ENCODE data around the gene MAOA.

The MAOA gene

GRCh38 chrX:43707812-43708548 is 51.9 kb downstream of the MAOA start:
- no peaks in the 10 kb centered on the region for H3K9me3 ChIP-seq (ENCODE audit: low read length)
- no peak overlapping the region for H3K4me2 ChIP-seq (ENCODE audit: low read length)
- no peaks in the 10 kb centered on the region for H3K79me2 ChIP-seq (ENCODE audit: insufficient read depth, low read length)
- TF ChIP-seq EZH2 (IDR thresholded peaks at IDR 0.05; ENCODE audit: borderline replicate concordance, low read length) = no peak
- TF ChIP-seq CTCF (IDR thresholded peaks at IDR 0.05; ENCODE audit: low read length) = no peak
- no peak overlapping the region for H3K27ac ChIP-seq (ENCODE audit: low read depth, low read length, poor library complexity, severe bottlenecking)
- no peaks in the 10 kb centered on the region for H3K27me3 ChIP-seq (ENCODE audit: insufficient read depth, low read length)
- H4K20me1 ChIP-seq (ENCODE audit: insufficient read depth, low read length) = no peaks in the 10 kb centered on the region
- no peaks in the 10 kb centered on the region for H3K9me2 ChIP-seq (ENCODE audit: low read depth, low read length)
- no peaks in the 10 kb centered on the region for H3K4me1 ChIP-seq (ENCODE audit: insufficient read depth, low read length, severe bottlenecking)
- no peak overlapping the region for H3K9ac ChIP-seq (ENCODE audit: low read length)
- H3K4me3 ChIP-seq (ENCODE audit: low read depth, low read length, poor library complexity, severe bottlenecking) = no peak overlapping the region
- H3F3A ChIP-seq (ENCODE audit: insufficient read depth, low read length) = no peaks in the 10 kb centered on the region
- H3K36me3 ChIP-seq (ENCODE audit: insufficient read depth, low read length) = no peaks in the 10 kb centered on the region
- no peak overlapping the region for H2AFZ ChIP-seq (ENCODE audit: low read length)

- Histone ChIP-seq H3K9me2 (ENCODE audit: low read depth, low read length) (no peaks in the 10 kb centered on the region), H3K36me3 (ENCODE audit: insufficient read depth, low read length) (no peaks in the 10 kb centered on the region), H3K9me3 (ENCODE audit: low read length) (no peaks in the 10 kb centered on the region), H4K20me1 (ENCODE audit: insufficient read depth, low read length) (no peaks in the 10 kb centered on the region), H3F3A (ENCODE audit: insufficient read depth, low read length) (no peaks in the 10 kb centered on the region), H2AFZ (ENCODE audit: low read length) (no peak overlapping the region), H3K4me1 (ENCODE audit: insufficient read depth, low read length, severe bottlenecking) (no peaks in the 10 kb centered on the region), H3K27me3 (ENCODE audit: insufficient read depth, low read length) (no peaks in the 10 kb centered on the region), H3K79me2 (ENCODE audit: insufficient read depth, low read length) (no peaks in the 10 kb centered on the region), H3K9ac (ENCODE audit: low read length) (no peak overlapping the region), H3K27ac (ENCODE audit: low read depth, low read length, poor library complexity, severe bottlenecking) (no peak overlapping the region), H3K4me2 (ENCODE audit: low read length) (no peak overlapping the region), H3K4me3 (ENCODE audit: low read depth, low read length, poor library complexity, severe bottlenecking) (no peak overlapping the region)
- TF ChIP-seq CTCF (IDR thresholded peaks at IDR 0.05; ENCODE audit: low read length) (no peak), EZH2 (IDR thresholded peaks at IDR 0.05; ENCODE audit: borderline replicate concordance, low read length) (no peak)
These were observed 60.0 kb downstream of the MAOA start for GRCh38 chrX:43716144-43716543.

GRCh38 chrX:43716696-43717095 is 60.6 kb downstream of the MAOA start:
- no peak overlapping the region for H3K27ac ChIP-seq (ENCODE audit: low read depth, low read length, poor library complexity, severe bottlenecking)

More at GRCh38 chrX:43716696-43717095, 60.6 kb downstream of the MAOA start:
- Histone ChIP-seq H3K9me3 (ENCODE audit: low read length) (no peaks in the 10 kb centered on the region), H3K4me3 (ENCODE audit: low read depth, low read length, poor library complexity, severe bottlenecking) (no peak overlapping the region), H3K9ac (ENCODE audit: low read length) (no peak overlapping the region), H3K9me2 (ENCODE audit: low read depth, low read length) (no peaks in the 10 kb centered on the region), H2AFZ (ENCODE audit: low read length) (no peak overlapping the region), H3K79me2 (ENCODE audit: insufficient read depth, low read length) (no peaks in the 10 kb centered on the region), H4K20me1 (ENCODE audit: insufficient read depth, low read length) (no peaks in the 10 kb centered on the region), H3K4me2 (ENCODE audit: low read length) (no peak overlapping the region), H3K27me3 (ENCODE audit: insufficient read depth, low read length) (no peaks in the 10 kb centered on the region), H3F3A (ENCODE audit: insufficient read depth, low read length) (no peaks in the 10 kb centered on the region), H3K36me3 (ENCODE audit: insufficient read depth, low read length) (no peaks in the 10 kb centered on the region), H3K4me1 (ENCODE audit: insufficient read depth, low read length, severe bottlenecking) (no peaks in the 10 kb centered on the region)
- no peak for TF ChIP-seq EZH2 (IDR thresholded peaks at IDR 0.05; ENCODE audit: borderline replicate concordance, low read length)
- TF ChIP-seq CTCF (IDR thresholded peaks at IDR 0.05; ENCODE audit: low read length) = no peak
